Astrocyte (in vitro differentiated cells and primary cell): ENCODE results near the gene RHOT1.

Experiments
- CTCF ChIP-seq: IDR thresholded peaks from 2 replicates; pipeline ENCODE4 v1.5.1; 2011; ENCODE audit warnings: low read depth, mild to moderate bottlenecking, inconsistent platforms, low read length, moderate library complexity; ENCODE audit not compliant: insufficient read depth
- EZH2 ChIP-seq: IDR thresholded peaks from 2 replicates; pipeline ENCODE4 v1.6.1; 2012; ENCODE audit warnings: mild to moderate bottlenecking, low read length, inconsistent platforms; ENCODE audit not compliant: insufficient read depth

- no peak for TF ChIP-seq CTCF
- TF ChIP-seq EZH2, result no peak
Measured at GRCh38 chr17:32161029-32161428, 18.7 kb downstream of the RHOT1 start.
